H1 (cell line): ENCODE results near the gene GAS7.

Experiments used
- CTCF ChIP-seq, 3 experiments: IDR thresholded peaks; 1 replicate in 2 of 3; 2 replicates in 1 of 3; pipeline versions ENCODE4 v1.5.1 to v1.6.1; 2011; ENCODE audit warnings: low read length in 3 of 3, mild to moderate bottlenecking in 3 of 3, inconsistent platforms in 2 of 3, low read depth in 1 of 3, moderate library complexity in 1 of 3; ENCODE audit not compliant: insufficient read depth in 1 of 3; ENCODE audit errors: control extremely low read depth in 1 of 3
- YY1 ChIP-seq: IDR thresholded peaks from 2 replicates; pipeline ENCODE4 v1.6.1; 2011; ENCODE audit warnings: low read depth, mild to moderate bottlenecking, low read length

DNA sequence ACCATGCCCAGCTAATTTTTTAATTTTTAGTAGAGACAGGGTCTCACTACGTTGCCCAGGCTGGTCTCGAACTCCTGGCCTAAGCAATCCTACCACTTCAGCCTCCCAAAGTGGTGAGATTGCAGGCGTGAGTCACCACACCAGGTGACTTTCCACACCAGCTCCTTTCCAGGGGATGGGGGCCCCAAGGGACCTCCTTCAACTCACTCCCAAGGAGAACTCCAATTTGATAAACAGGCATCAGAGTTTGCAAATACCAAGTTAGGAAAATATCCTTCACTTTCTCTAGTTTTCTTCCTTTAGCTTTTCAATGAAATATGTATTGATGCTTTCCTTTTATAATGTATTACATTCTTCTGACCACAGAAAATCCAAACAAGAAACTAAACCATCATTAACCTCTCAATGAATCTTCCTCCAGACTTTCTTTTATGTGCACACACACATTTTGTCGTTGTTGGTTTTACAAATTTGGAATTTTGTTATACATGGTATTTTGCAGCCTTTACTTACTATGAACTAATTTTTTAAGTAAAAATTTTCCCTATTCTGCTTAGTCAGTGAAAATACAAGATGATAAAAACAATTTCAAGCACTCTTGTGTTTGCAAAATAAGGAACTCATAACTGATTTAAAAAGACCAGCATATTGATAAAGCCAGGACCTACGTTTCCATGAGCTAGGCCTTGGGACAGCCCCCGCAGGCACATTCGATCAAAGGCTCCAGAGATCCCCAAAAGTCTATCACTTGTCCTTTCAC, 32.0 kb downstream of the GAS7 start:
- TF ChIP-seq YY1, result no peak
- TF ChIP-seq CTCF (IDR thresholded peaks at IDR 0.05; ENCODE audit: control extremely low read depth in 1 of 3, insufficient read depth in 1 of 3, low read depth in 1 of 3, low read length in 3 of 3), result no peak
